H9 (cell line): ENCODE results near the gene TGFBR1. TPM values are rescaled to one million over a fixed set of nuclear protein-coding genes. Genes with fewer than 3 reads are reported as not detected.

ENCODE experiments used
- DNase-seq: peaks from one replicate; pipeline ENCODE4 v3.0.0-alpha.2; 2017
- H2AFZ ChIP-seq: one replicate; pipeline ENCODE4 v1.6.1; 2013; ENCODE audit warnings: mild to moderate bottlenecking, low read length, control low read depth, moderate library complexity
- H2AK5ac ChIP-seq: 2 replicates; pipeline ENCODE4 v1.6.1; 2013; ENCODE audit warnings: low read length, control low read depth, mixed read lengths; ENCODE audit not compliant: insufficient read length
- H2BK120ac ChIP-seq: one replicate; pipeline ENCODE4 v1.6.1; 2013; ENCODE audit warnings: low read depth, mild to moderate bottlenecking, low read length, control low read depth, inconsistent platforms; ENCODE audit not compliant: poor library complexity, severe bottlenecking
- H2BK12ac ChIP-seq: 2 replicates; pipeline ENCODE4 v1.6.1; 2013; ENCODE audit warnings: low read length, control low read depth, mixed read lengths, low read depth; ENCODE audit not compliant: insufficient read length
- H2BK15ac ChIP-seq: 2 replicates; pipeline ENCODE4 v1.6.1; 2013; ENCODE audit warnings: low read depth, low read length, control low read depth
- H2BK20ac ChIP-seq: one replicate; pipeline ENCODE4 v1.6.1; 2013; ENCODE audit warnings: low read depth, mild to moderate bottlenecking, low read length, control low read depth, inconsistent platforms; ENCODE audit not compliant: poor library complexity, severe bottlenecking
- H2BK5ac ChIP-seq: 2 replicates; pipeline ENCODE4 v1.6.1; 2013; ENCODE audit warnings: low read length, control low read depth, mixed read lengths; ENCODE audit not compliant: insufficient read length
- H3K14ac ChIP-seq: 2 replicates; pipeline ENCODE4 v1.6.1; 2013; ENCODE audit warnings: low read length, control low read depth; ENCODE audit not compliant: insufficient read depth
- H3K18ac ChIP-seq: 2 replicates; pipeline ENCODE4 v1.6.1; 2013; ENCODE audit warnings: low read depth, mild to moderate bottlenecking, mixed read lengths, low read length, control low read depth; ENCODE audit not compliant: insufficient read length
- H3K23ac ChIP-seq: 2 replicates; pipeline ENCODE4 v1.6.1; 2013; ENCODE audit warnings: low read length, control low read depth, mixed read lengths, low read depth; ENCODE audit not compliant: insufficient read length
- H3K23me2 ChIP-seq: 2 replicates; pipeline ENCODE4 v1.6.1; 2013; ENCODE audit warnings: low read depth, mild to moderate bottlenecking, mixed read lengths, low read length, control low read depth; ENCODE audit not compliant: insufficient read length, poor library complexity, severe bottlenecking
- H3K27ac ChIP-seq: 2 replicates; pipeline ENCODE4 v1.5.1; 2013; ENCODE audit warnings: low read length, control low read depth, mixed read lengths, low read depth; ENCODE audit not compliant: insufficient read length
- H3K27me3 ChIP-seq: 2 replicates; pipeline ENCODE4 v1.6.1; 2013; ENCODE audit warnings: low read length, control low read depth, inconsistent platforms; ENCODE audit not compliant: insufficient read depth
- H3K4ac ChIP-seq: 2 replicates; pipeline ENCODE4 v1.6.1; 2013; ENCODE audit warnings: low read depth, mild to moderate bottlenecking, control low read depth, inconsistent platforms, low read length, moderate library complexity
- H3K4me1 ChIP-seq: 2 replicates; pipeline ENCODE4 v1.6.1; 2013; ENCODE audit warnings: low read length, control low read depth, inconsistent platforms; ENCODE audit not compliant: insufficient read depth
- H3K4me2 ChIP-seq: 2 replicates; pipeline ENCODE4 v1.6.1; 2013; ENCODE audit warnings: low read length, control low read depth, mixed read lengths; ENCODE audit not compliant: insufficient read length, insufficient read depth
- H3K56ac ChIP-seq: 2 replicates; pipeline ENCODE4 v1.6.1; 2013; ENCODE audit warnings: low read depth, mild to moderate bottlenecking, mixed read lengths, low read length, control low read depth; ENCODE audit not compliant: insufficient read length
- H3K79me1 ChIP-seq: 2 replicates; pipeline ENCODE4 v1.6.1; 2013; ENCODE audit warnings: low read depth, mild to moderate bottlenecking, moderate library complexity, low read length, control low read depth, inconsistent platforms; ENCODE audit not compliant: insufficient read depth, poor library complexity, severe bottlenecking
- H3K79me2 ChIP-seq: 2 replicates; pipeline ENCODE4 v1.6.1; 2013; ENCODE audit warnings: low read length, control low read depth, inconsistent platforms; ENCODE audit not compliant: insufficient read depth
- H3K9ac ChIP-seq: 2 replicates; pipeline ENCODE4 v1.6.1; 2013; ENCODE audit warnings: low read length, control low read depth, mixed read lengths; ENCODE audit not compliant: insufficient read length; ENCODE audit errors: extremely low read depth
- H3K9me3 ChIP-seq: one replicate; pipeline ENCODE4 v1.6.1; 2013; ENCODE audit warnings: low read depth, low read length, inconsistent platforms; ENCODE audit not compliant: control insufficient read depth
- H3T11ph ChIP-seq: one replicate; pipeline ENCODE4 v1.6.1; 2013; ENCODE audit warnings: mild to moderate bottlenecking, low read length, control low read depth, inconsistent platforms
- H4K20me1 ChIP-seq: one replicate; pipeline ENCODE4 v1.6.1; 2013; ENCODE audit not compliant: control insufficient read depth, insufficient read length, insufficient read depth
- H4K5ac ChIP-seq: 2 replicates; pipeline ENCODE4 v1.6.1; 2013; ENCODE audit warnings: low read depth, mild to moderate bottlenecking, mixed read lengths, low read length, control low read depth; ENCODE audit not compliant: insufficient read length
- H4K8ac ChIP-seq: replicated peaks from 2 replicates; pipeline ENCODE4 v1.6.1; 2013; ENCODE audit warnings: low read length, control low read depth, mixed read lengths, low read depth; ENCODE audit not compliant: insufficient read length
- H4K91ac ChIP-seq: 2 replicates; pipeline ENCODE4 v1.6.1; 2013; ENCODE audit warnings: low read depth, mild to moderate bottlenecking, moderate library complexity, mixed read lengths, low read length, control low read depth; ENCODE audit not compliant: insufficient read length
- H3K27ac Mint-ChIP-seq, 3 experiments: 2 replicates in 2 of 3; 3 replicates in 1 of 3; pipeline ENCODE4 v1.8.0; 2020 to 2021; ENCODE audit warnings: mixed read lengths in 3 of 3, mild to moderate bottlenecking in 1 of 3, moderate library complexity in 1 of 3
- H3K27me3 Mint-ChIP-seq: 2 replicates; pipeline ENCODE4 v1.8.0; 2021; ENCODE audit warnings: low read depth, mild to moderate bottlenecking, moderate library complexity, mixed read lengths
- H3K36me3 Mint-ChIP-seq, 3 experiments: 2 replicates in 2 of 3; 3 replicates in 1 of 3; pipeline ENCODE4 v1.8.0; 2020 to 2021; ENCODE audit warnings: low read depth in 3 of 3, mixed read lengths in 3 of 3; ENCODE audit not compliant: insufficient read depth in 1 of 3
- H3K4me1 Mint-ChIP-seq, 2 experiments: 2 replicates each; pipeline ENCODE4 v1.8.0; 2020; ENCODE audit warnings: mixed read lengths in 2 of 2
- H3K4me3 Mint-ChIP-seq, 2 experiments: 2 replicates in 1 of 2; 3 replicates in 1 of 2; pipeline ENCODE4 v1.8.0; 2020 to 2021; ENCODE audit warnings: mild to moderate bottlenecking in 2 of 2, mixed read lengths in 2 of 2, moderate library complexity in 1 of 2
- H3K9me3 Mint-ChIP-seq, 2 experiments: 2 replicates in 1 of 2; 3 replicates in 1 of 2; pipeline ENCODE4 v1.8.0; 2020; ENCODE audit warnings: mild to moderate bottlenecking in 2 of 2, mixed read lengths in 2 of 2, moderate library complexity in 1 of 2
- WGBS: extraction: QIAGEN DNeasy Blood & Tissue Kit; methylation state at CpG from one replicate; pipeline ENCODE4 v1.1.7; 2013; ENCODE audit warnings: missing lambda C conversion rate, low lambda C conversion rate, mixed read lengths; ENCODE audit not compliant: insufficient read length; ENCODE audit errors: extremely low coverage; 5-methylcytosine and 5-hydroxymethylcytosine counted together
- total RNA-seq: library from RNA; stranded (reverse); gene quantifications from 2 replicates; pipeline ENCODE4 v1.2.1, GENCODE V29; 2021
- TF ChIP-seq, protein P1 (sequence below): fragments of 200-600 bp; sonication (generic); conservative IDR thresholded peaks from 3 replicates; pipeline ENCODE4 v1.8.0; 2021; ENCODE audit warnings: antibody characterized with exemption, mild to moderate bottlenecking

TGFBR1 gene
- total RNA-seq, 1 experiment from 2014 or later = 59.3 TPM

- H2BK120ac ChIP-seq = no peak overlapping the region
- no peak overlapping the region for H3K14ac ChIP-seq
- TF ChIP-seq, protein P1, sequence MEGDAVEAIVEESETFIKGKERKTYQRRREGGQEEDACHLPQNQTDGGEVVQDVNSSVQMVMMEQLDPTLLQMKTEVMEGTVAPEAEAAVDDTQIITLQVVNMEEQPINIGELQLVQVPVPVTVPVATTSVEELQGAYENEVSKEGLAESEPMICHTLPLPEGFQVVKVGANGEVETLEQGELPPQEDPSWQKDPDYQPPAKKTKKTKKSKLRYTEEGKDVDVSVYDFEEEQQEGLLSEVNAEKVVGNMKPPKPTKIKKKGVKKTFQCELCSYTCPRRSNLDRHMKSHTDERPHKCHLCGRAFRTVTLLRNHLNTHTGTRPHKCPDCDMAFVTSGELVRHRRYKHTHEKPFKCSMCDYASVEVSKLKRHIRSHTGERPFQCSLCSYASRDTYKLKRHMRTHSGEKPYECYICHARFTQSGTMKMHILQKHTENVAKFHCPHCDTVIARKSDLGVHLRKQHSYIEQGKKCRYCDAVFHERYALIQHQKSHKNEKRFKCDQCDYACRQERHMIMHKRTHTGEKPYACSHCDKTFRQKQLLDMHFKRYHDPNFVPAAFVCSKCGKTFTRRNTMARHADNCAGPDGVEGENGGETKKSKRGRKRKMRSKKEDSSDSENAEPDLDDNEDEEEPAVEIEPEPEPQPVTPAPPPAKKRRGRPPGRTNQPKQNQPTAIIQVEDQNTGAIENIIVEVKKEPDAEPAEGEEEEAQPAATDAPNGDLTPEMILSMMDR = no peak
- H2BK15ac ChIP-seq = no peak overlapping the region
- whole genome bisulfite sequencing = no CpG with 5 or more reads among the region's 2 CpGs
- H3K27ac Mint-ChIP-seq = no peak overlapping the region
- no peak overlapping the region for H3K23ac ChIP-seq
- H3K9me3 Mint-ChIP-seq = no peaks in the 10 kb centered on the region
- DNase-seq = no peak
- no peak overlapping the region for H4K91ac ChIP-seq
- H3K18ac ChIP-seq = no peak overlapping the region
- H3K23me2 ChIP-seq = peaks cover 14% of the 10 kb centered on the region
- H2BK20ac ChIP-seq = no peak overlapping the region
- H3T11ph ChIP-seq = no peak overlapping the region
- H3K27me3 ChIP-seq = no peaks in the 10 kb centered on the region
- H4K8ac ChIP-seq = no peak overlapping the region
- no peak overlapping the region for H3K4me3 Mint-ChIP-seq
- H3K36me3 Mint-ChIP-seq = no peaks in the 10 kb centered on the region; a peak in 1 of 7 replicates
- no peak overlapping the region for H2AFZ ChIP-seq
- H3K79me1 ChIP-seq = peaks cover 9% of the 10 kb centered on the region
- no peaks in the 10 kb centered on the region for H3K9me3 ChIP-seq
- H2BK12ac ChIP-seq = no peak overlapping the region
- H3K56ac ChIP-seq = no peak overlapping the region
- H3K4me1 ChIP-seq = no peaks in the 10 kb centered on the region; the same call in 1 of the 2 replicates
- H3K4me1 Mint-ChIP-seq = peaks cover 48 to 49% of the 10 kb centered on the region in 2 experiments
- H4K20me1 ChIP-seq = no peaks in the 10 kb centered on the region
- no peak overlapping the region for H3K4ac ChIP-seq
- H2AK5ac ChIP-seq = no peak overlapping the region
- peaks cover 25% of the 10 kb centered on the region; the same call in 1 of the 2 replicates for H3K79me2 ChIP-seq
- H4K5ac ChIP-seq = no peak overlapping the region
- H3K27ac ChIP-seq = no peak overlapping the region
- H3K4me2 ChIP-seq = no peak overlapping the region
- no peak overlapping the region for H2BK5ac ChIP-seq
- no peak overlapping the region for H3K9ac ChIP-seq
- H3K27me3 Mint-ChIP-seq = peaks cover 12% of the 10 kb centered on the region
Observed at GRCh38 chr9:99108131-99108530, 3.2 kb downstream of the TGFBR1 start.
